Skeletal muscle tissue (tissue), 4 donors: ENCODE data around the gene PTP4A2. TPM values are rescaled to one million over a fixed set of nuclear protein-coding genes. Genes with fewer than 3 reads are reported as not detected.
"Not testable (repeated sequence)": the region's sequence is repeated elsewhere in the genome, so short reads cannot be mapped to it uniquely, and the experiment has no call there.

ENCODE experiments used
- H3K27ac ChIP-seq: one replicate; pipeline ENCODE4 v1.7.0; 2013; ENCODE audit warnings: mild to moderate bottlenecking, low read depth, low read length, inconsistent platforms
- H3K27me3 ChIP-seq, 3 donors: one replicate each; pipeline ENCODE4 v1.7.0; 2013; ENCODE audit warnings: low read length in 3 of 3; ENCODE audit not compliant: control insufficient read depth in 3 of 3, insufficient read depth in 3 of 3
- H3K36me3 ChIP-seq, 3 donors: one replicate each; pipeline ENCODE4 v1.7.0; 2013; ENCODE audit warnings: low read length in 3 of 3; ENCODE audit not compliant: control insufficient read depth in 3 of 3, insufficient read depth in 3 of 3
- H3K4me1 ChIP-seq, 3 donors: one replicate each; pipeline ENCODE4 v1.7.0; 2013; ENCODE audit warnings: low read length in 3 of 3, mild to moderate bottlenecking in 3 of 3; ENCODE audit not compliant: control insufficient read depth in 3 of 3, insufficient read depth in 3 of 3
- H3K4me3 ChIP-seq, 3 donors: one replicate each; pipeline ENCODE4 v1.7.0; 2013; ENCODE audit warnings: low read length in 3 of 3
- H3K9ac ChIP-seq, 3 donors: one replicate each; pipeline ENCODE4 v1.7.0; 2013; ENCODE audit warnings: low read length in 3 of 3, mild to moderate bottlenecking in 3 of 3, moderate library complexity in 2 of 3, low read depth in 1 of 3
- H3K9me3 ChIP-seq, 3 donors: one replicate each; pipeline ENCODE4 v1.7.0; 2013; ENCODE audit warnings: low read length in 3 of 3; ENCODE audit not compliant: control insufficient read depth in 3 of 3
- total RNA-seq: library from RNA; depleted of rRNA; stranded (reverse); fragments of >200 nt; gene quantifications from one replicate; pipeline ENCODE4 v1.2.3, GENCODE V29; 2014
- donor health status: Osteomylitis.

PTP4A2 gene
- total RNA-seq, 1 donor from 2014 or later, result 457 TPM

DNA sequence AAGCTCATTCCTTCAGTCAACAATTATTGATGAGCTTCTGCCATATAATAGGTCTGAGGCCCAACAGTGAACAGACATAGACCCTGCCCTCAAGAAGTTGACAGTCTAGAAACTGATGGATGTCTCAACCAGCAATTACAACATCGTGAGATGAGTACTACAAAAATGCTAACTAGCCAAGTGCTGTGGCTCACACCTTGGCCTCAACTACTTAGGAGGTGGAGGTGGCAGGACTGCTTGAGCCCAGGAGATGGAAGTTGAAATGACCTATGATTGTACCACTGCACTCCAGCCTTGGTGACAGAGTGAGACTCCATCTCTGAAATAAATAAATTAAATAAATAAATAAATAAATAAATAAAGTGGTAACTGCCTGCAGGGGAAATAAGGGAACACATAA lies 11.7 kb upstream of the PTP4A2 start:
- no peaks in the 10 kb centered on the region for H3K27me3 ChIP-seq
- H3K36me3 ChIP-seq, result no peaks in the 10 kb centered on the region
- no peaks in the 10 kb centered on the region for H3K9me3 ChIP-seq
- H3K4me3 ChIP-seq, result no peak overlapping the region
- no peak overlapping the region for H3K9ac ChIP-seq
- H3K27ac ChIP-seq, result no peak overlapping the region
- H3K4me1 ChIP-seq, result peaks cover 14 to 26% (median 21%) of the 10 kb centered on the region in 3 donors

DNA sequence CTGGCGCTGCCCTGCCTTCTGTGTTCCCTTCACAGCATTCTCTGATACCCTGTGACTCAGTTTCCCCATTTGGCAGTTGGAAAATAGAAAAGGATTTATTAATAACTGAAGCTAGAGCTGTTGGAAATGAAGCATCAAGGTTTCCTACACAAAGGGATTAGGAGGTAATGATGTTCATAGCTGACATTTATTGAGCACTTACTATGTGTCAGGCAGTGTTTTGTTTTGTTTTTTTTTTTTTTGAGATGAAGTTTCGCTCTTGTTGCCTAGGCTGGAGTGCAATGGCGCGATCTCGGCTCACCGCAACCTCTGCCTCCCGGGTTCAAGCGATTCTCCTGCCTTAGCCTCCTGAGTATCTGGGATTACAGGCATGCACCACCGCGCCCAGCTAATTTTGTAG lies 7.5 kb upstream of the PTP4A2 start:
- not testable (repeated sequence) for H3K4me3 ChIP-seq, H3K27me3 ChIP-seq, H3K36me3 ChIP-seq, H3K9me3 ChIP-seq, H3K9ac ChIP-seq
- Histone ChIP-seq H3K4me1 (peaks cover 11 to 16% (median 15%) of the 10 kb centered on the region in 3 donors), H3K27ac (peak overlapping the region; percentile 96)

DNA sequence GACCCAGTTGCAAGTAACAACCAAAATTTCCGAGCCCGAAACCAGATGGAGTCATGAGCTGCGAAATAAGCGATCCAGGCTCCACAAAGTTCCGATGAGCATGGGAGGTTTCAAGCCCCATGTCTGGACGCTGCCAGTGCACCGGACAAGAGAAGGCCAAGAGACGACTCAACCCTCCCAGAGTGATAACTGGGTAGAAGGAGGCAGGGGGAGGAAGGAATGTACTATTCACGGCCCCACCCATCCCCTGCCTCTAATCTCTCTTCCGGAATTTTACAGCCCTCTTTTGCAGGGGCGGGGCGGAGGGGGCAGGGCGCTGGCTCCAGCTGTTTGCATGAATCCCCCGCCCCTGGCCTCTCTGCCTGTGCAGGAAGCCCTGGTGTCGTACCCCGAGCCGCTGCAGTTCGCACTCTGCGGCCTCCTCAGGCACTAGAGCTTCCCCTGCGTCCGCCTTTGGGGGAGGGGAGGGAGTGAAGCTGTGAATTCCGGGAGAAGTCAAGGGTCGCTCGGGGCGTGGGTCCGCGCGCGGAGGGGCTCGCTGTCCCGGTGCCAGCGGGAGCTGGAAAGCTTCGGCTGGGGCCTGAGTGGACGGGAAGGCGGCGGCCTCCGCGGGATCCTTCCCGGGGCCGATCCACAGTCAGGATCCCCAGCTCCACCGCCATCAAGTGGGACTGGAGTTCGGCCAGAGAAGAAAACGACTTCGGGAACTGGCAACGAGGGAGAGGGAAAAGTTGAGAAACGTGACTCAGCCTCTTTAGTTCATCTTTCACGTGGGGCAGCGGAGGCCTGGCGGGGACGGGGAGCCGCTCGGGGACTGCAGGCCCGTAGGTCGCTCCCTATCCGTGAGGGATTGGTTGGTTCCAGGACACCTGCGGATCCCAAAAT lies 6.3 kb upstream of the PTP4A2 start:
- Histone ChIP-seq H3K4me1 (peaks cover 15 to 24% (median 16%) of the 10 kb centered on the region in 3 donors), H3K9me3 (no peaks in the 10 kb centered on the region), H3K27me3 (no peaks in the 10 kb centered on the region)

DNA sequence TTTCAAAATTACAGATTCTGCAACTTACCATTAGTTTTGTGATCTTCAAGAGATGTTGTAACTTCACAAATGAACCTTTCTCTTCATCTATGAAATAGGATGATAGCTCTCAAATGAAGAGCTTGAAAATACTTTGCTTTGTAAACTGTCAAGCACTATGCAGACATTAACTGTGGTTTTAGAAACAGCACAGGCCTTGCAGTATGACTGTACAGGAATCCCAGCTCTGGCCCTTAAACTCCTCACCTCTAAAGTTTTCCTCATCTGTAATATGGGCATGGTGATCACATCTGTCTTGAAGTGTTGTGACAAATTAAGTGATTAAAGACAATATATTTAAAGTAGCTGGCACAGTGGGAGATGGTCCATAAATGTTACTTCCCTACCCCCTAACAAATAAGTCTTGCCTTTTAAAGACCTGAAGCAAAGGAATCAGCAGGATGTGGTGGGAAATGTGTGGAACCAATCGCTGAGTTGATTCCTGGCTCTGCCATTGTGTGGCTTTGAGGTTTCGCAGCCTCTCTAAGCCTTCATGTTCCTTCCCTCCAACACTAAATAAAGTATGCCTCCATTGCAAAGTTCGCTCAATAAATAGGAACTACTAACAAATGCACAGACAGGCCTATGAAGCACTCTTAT lies 5.5 kb upstream of the PTP4A2 start:
- Histone ChIP-seq H3K27me3 (no peaks in the 10 kb centered on the region), H3K9ac (peak overlapping the region in 2 of 3 donors; percentile 1 to 85), H3K36me3 (no peaks in the 10 kb centered on the region), H3K4me1 (peaks cover 17 to 29% (median 19%) of the 10 kb centered on the region in 3 donors), H3K27ac (peak overlapping the region; percentile 96), H3K9me3 (no peaks in the 10 kb centered on the region), H3K4me3 (peak overlapping the region in 2 of 3 donors; percentile 62)

More for the DNA sequence above, 6.3 kb upstream of the PTP4A2 start:
- Histone ChIP-seq H3K36me3 (no peaks in the 10 kb centered on the region), H3K9ac (peak overlapping the region; percentile 79 to 87 (median 85)), H3K27ac (peak overlapping the region; percentile 96), H3K4me3 (peak overlapping the region; percentile 62 to 71 (median 62))

DNA sequence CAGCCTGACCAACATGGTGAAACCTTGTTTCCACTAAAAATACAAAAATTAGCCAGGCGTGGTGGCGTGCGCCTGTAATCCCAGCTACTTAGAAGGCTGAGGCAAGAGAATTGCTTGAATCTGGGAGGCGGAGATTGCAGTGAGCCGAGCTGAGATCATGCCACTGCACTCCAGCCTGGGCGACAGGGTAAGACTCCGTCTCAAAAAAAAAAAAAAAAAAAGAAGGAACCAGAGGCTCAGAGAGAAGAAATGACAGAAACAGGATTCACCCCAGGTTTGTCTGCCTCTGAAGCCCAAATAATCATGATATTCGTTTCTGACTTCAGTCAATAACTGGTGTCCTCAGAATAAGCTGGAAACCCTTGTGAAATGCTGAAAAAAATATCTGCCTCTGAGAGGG lies 3.9 kb upstream of the PTP4A2 start:
- peaks cover 20 to 32% (median 22%) of the 10 kb centered on the region in 3 donors for H3K4me1 ChIP-seq
- H3K9ac ChIP-seq, H3K27me3 ChIP-seq, H3K27ac ChIP-seq, H3K36me3 ChIP-seq, H3K4me3 ChIP-seq, H3K9me3 ChIP-seq: not testable (repeated sequence)

DNA sequence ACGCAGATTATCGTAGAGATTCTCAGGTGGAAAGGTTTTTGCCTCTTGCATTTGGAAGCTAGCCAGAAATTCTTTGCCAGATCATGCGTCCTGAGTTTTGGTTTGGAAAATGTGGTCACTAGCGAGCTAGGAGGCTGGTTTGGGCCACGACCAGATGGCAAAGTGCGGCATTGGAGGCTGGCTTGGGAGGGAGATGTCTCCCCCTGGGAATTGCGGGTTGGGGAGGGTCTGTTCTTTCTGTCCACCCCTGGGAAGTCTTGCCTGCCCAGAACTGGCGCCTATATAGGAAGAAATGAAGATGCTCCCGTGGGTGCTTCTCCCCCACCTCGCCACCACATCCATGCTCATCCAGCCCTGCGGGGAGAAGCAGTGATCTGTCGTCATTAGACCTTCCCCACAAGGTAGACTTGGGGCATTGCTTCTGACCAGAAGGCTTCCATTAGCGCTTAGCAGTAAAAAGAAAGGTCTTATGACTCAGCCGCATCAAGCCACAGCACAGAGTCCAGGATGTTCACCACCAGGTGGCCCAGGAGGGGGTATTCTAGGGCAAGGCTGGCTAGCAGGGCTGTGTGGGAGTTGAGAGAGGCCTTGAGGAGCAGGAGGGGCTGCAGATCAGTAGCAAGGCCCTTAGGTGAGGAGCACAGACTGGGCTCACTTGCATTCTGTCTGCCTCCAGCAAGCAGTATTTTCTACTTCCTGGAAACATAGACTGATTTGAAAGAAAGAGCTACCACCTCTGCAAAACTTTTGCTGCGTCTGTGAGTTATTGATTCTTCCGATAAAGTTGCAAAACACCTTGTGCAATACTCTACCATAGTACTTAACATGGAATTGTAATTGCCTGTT lies 1.5 kb upstream of the PTP4A2 start:
- Histone ChIP-seq H3K27ac (peak overlapping the region; percentile 36), H3K4me1 (peaks cover 35 to 47% (median 37%) of the 10 kb centered on the region in 3 donors), H3K4me3 (no peak overlapping the region)

DNA sequence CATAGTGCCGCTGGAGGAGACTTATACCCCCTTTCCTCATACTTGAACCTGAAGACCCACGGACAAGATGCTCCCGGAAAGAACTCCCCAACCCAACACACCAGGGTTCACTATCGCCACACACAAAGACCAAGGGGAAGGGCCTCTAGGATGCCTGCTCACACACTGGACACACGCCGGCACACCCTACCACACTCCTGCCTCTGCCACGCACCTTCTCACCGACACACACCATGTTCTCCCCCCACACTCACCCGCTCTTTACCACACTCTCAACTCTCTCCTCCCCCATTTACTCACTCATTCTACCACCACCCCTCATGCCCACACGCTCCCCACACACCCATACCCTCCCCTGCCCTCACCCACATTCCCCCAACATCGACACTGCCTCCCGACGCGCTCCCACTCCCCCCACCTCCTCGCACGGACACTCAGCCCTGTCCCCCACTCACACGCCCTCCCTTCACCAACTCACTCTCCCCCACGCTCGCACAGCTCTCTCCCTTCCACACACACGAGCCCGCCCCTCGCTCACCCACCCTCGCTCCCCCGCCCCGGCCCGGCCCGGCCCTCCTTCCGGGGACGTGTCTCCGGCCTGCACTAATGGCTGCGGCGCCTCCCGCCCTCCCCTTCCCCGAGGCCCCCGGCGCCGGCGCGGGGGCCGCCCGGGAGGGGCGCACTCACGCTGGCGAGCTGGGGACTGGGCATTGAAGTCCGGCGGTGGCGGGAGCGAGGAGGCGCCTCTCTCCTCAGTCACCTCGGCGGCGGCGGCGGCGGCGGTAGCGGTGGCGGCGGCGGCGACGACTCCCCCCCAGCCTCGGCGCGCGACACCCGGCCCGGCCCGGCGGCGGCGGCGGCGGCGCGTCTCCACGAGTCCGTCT lies 626 bp downstream of the PTP4A2 start:
- H3K9ac ChIP-seq, result peak overlapping the region; percentile 93 to 94 (median 94)
- peak overlapping the region; percentile 93 to 98 (median 96) for H3K4me3 ChIP-seq

More for the DNA sequence above, 1.5 kb upstream of the PTP4A2 start:
- Histone ChIP-seq H3K27me3 (no peaks in the 10 kb centered on the region), H3K36me3 (no peaks in the 10 kb centered on the region), H3K9me3 (no peaks in the 10 kb centered on the region), H3K9ac (no peak overlapping the region)

DNA sequence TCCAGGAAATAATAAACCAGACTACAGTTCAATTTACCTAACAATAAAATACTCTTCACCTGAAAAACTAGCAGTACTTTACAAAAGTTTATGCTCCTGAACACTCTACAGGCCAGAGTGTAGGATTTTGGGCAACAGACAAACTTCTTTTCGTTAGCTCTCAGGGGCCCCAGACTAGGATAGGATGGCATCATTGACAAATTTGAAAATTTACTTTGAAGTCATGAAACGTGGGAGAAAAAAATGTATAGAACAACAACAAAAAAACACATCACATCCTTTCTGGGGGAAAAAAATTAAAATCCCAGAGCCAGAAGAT lies 1.2 kb downstream of the PTP4A2 start:
- peak overlapping the region; percentile 93 to 98 (median 96) for H3K4me3 ChIP-seq
- H3K4me1 ChIP-seq, result peaks cover 46 to 50% (median 48%) of the 10 kb centered on the region in 3 donors
- H3K36me3 ChIP-seq, result no peaks in the 10 kb centered on the region
- H3K27ac ChIP-seq, result peak overlapping the region; percentile 95
- peak overlapping the region; percentile 93 to 94 (median 94) for H3K9ac ChIP-seq
- H3K27me3 ChIP-seq, result no peaks in the 10 kb centered on the region
- H3K9me3 ChIP-seq, result no peaks in the 10 kb centered on the region

More for the DNA sequence above, 626 bp downstream of the PTP4A2 start:
- H3K9me3 ChIP-seq, result no peaks in the 10 kb centered on the region
- no peaks in the 10 kb centered on the region for H3K36me3 ChIP-seq
- no peaks in the 10 kb centered on the region for H3K27me3 ChIP-seq
- H3K27ac ChIP-seq, result peak overlapping the region; percentile 95
- H3K4me1 ChIP-seq, result peaks cover 44 to 50% (median 46%) of the 10 kb centered on the region in 3 donors
